Suppressor macrophage treated with lipopolysaccharide for 1 hour (primary cell): ENCODE results near the gene GNS.
"Not testable (repeated sequence)": the region's sequence is repeated elsewhere in the genome, so short reads cannot be mapped to it uniquely, and the experiment has no call there.

Experiments
- DNase-seq, 3 donors: peaks; one replicate each; pipeline ENCODE4 v3.0.0-alpha.2; 2020 to 2022

The GNS gene

DNA sequence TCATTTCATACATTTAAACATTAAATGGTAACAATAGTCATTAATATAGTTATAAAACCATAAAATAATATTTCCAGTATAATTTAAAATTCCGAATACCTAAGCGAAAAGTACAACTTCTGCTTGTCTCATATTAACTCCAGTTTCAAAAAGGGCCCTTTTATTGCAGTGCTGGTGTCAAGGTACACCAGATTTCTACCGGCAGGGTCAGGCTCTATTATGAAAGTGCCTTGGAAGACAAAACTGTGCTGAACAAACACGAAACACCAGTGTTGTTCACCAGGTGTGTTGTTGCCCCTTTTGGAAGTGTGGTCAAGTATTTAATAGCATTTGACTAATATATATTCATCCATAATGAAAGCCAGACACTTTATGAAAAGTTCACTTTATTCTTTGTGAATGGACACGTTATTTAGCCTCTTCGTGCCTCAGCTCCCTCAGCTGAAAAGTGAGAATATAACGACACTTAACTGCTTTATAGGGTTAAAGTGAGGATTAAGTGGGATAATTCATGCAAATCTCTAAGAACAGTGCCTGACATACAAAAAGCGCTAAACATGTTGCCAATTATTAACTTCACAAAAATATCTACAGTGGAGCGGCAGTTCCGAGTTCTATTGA lies 20.3 kb upstream of the GNS start:
- DNase-seq, result no peak

DNA sequence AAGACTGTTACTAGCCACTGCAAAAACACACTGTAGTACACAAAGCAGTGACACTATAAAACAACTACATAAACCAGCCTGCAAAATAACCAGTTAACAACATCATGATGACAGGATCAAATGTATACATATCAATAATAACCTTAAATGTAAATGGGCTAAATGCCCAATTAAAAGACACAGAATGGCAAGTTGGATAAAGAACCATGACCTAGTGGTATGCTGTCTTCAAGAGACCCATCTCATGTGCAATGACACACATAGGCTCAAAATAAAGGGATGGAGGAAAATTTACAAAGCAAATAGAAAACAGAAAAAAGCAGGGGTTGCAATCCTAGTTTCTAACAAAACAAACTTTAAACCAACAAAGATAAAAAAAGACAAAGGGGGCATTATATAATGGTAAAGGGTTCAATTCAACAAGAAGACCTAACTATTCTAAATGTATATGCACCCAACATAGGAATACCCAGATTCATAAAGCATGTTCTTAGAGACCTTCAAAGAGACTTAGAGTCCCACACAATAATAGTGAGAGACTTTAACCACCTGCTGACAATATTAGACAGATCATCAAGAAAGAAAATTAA lies 16.0 kb upstream of the GNS start:
- DNase-seq, result not testable (repeated sequence)

DNA sequence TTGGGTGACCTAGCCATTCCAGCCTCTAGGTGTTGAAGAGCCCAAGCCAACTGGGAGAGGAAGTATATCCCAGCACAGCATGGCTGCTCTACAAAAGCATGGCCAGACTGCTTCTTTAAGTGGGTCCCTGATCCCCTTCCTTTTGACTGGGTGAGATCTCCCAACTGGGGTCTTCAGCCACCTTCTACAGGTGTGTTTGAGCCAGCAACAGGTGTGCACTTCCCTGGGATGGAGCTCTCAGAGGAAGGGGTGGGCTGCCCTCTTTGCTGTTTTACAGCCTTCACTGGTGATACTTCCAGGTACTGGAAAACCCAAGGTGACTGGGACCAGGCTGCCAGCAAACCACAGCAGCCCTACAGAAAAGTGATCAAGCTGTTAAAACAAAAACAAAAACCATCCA lies 14.2 kb upstream of the GNS start:
- DNase-seq, result no peak

GRCh38 chr12:64767495-64767894 lies 8.3 kb upstream of the GNS start:
- no peak for DNase-seq

GRCh38 chr12:64760808-64761573 lies 1.8 kb upstream of the GNS start:
- peak in 2 of 3 donors; percentile 38 to 43 for DNase-seq

GRCh38 chr12:64757771-64758170 lies 1.4 kb downstream of the GNS start:
- peak; percentile 66 to 84 (median 76) for DNase-seq

GRCh38 chr12:64756376-64756775 lies 2.8 kb downstream of the GNS start:
- peak; percentile 63 to 92 (median 87) for DNase-seq

GRCh38 chr12:64753427-64753826 lies 5.8 kb downstream of the GNS start:
- DNase-seq, result no peak

GRCh38 chr12:64752833-64753238 lies 6.4 kb downstream of the GNS start:
- peak; percentile 51 to 63 (median 57) for DNase-seq

DNA sequence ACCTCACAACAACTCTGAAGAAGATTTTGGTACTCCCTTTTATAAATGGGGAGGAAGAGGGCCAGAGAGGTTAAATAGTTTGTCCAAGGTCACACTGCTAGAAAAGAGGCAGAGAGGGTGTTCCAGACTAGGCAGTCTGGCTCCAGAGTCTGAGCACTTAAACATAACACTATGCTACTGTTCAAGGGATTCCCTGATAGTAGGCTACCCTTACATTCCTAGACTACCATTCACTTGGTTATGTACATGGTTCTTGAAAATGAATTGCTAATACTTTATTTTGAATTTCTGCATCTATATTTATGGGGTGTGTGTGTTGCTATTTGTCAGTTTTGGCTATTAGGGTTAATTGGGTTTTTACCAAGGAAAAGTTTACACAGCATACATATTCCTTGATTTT lies 7.2 kb downstream of the GNS start:
- DNase-seq, result no peak

GRCh38 chr12:64749461-64750200 lies 9.6 kb downstream of the GNS start:
- DNase-seq, result peak; percentile 70 to 80 (median 78)

DNA sequence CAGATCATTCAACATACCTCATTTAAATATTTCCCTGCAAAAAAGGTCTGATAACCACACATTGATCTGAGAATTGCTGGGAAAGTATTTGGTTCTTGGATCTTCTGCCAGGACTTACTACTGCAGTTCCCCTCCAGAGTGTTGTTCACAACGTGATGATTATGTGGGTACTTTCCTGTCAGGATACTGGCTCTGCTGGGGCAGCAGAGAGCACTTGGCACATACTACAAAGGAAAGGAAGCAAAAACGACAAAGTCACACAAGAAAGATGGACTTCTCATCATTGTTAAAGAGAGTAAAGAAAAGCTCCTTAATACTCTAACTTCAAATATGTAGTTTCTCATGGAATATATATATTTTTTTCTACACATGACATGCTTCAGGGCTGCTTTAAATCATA lies 11.5 kb downstream of the GNS start:
- peak; percentile 74 to 88 (median 85) for DNase-seq

- DNase-seq, result peak; percentile 78 to 94 (median 92)
These were observed 12.5 kb downstream of the GNS start for GRCh38 chr12:64746663-64747062.

DNA sequence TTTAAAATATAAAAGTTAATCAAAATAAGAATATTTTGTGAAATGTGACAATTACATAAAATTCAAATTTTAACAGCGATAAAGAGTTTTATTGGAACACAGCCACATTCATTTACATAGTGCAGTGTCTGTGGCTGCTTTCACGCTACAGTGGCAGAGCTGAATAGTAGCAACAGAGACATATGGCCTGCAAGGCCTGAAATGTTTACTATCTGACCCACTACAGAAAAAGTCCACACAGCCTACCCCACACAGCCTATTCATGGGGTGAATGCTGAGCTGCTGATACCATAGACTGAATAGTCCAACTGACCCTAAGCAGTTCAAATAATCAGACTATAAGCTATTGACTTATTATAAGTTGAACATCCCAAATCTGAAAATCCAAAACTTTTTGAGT lies 13.2 kb downstream of the GNS start:
- no peak for DNase-seq

DNA sequence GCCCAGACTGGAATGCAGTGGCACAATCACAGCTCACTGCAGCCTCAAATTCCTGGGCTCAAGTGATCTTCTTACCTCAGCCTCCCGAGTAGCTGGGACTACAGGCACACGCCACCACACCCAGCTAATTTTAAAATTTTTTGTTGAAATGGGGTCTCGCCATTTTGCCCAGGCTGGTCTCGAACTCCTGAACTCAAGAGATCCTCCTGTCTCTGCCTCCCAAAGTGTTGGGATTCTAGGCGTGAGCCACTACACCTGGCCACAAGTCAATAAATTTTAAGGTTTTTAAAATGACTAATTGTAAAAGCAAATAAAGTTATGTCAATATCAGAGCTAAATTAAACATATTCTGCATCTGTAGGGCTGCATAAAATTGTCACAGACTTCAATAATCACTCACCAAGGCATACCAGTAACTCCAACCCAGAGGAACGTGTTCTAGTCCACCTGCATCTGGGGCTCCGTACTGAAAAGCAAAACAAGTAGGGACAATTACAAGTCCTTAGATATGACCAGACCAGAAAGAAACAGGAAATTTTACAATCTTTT lies 13.9 kb downstream of the GNS start:
- DNase-seq, result no peak

DNA sequence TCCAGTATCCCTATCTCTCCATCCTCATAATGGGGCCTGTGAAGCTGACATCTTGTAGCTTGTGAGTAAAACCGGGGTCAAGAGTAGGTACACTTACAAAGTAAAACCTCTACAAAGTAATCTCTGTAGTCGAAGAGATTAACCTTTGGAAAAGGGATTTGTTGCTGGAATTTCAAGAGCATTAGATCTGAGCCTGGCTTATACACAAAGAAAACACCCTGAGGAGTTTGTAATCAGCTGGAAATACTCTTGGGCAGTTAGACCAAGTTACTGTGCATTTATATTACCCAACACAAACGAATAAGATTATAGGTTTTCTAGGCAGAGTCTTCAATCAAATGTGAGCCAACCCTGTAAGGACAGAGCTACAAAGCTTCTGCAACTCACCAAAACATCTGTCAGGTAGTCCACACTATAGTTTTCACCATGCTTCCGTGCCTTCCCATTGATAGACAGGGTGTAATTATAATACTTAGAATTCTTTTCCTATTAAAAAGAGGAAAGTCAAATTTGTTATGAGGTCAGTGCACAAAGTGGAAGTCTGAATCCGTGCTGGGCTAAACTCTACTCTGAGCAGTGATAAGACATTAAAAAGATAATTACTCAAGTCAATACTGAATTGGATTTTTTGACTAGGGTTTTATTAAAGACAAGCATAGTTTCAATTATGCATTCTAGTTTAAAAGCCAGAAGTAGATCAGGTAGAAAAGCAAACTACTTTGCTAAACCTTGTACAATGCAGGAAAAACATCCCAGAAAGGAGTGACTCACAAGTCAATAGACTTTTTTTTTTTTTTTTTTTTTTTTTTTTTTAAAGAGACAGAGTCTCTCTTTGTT lies 14.6 kb downstream of the GNS start:
- DNase-seq, result peak in 2 of 3 donors; percentile 60 to 68

GRCh38 chr12:64743206-64743605 lies 16.0 kb downstream of the GNS start:
- DNase-seq, result peak in 2 of 3 donors; percentile 47

DNA sequence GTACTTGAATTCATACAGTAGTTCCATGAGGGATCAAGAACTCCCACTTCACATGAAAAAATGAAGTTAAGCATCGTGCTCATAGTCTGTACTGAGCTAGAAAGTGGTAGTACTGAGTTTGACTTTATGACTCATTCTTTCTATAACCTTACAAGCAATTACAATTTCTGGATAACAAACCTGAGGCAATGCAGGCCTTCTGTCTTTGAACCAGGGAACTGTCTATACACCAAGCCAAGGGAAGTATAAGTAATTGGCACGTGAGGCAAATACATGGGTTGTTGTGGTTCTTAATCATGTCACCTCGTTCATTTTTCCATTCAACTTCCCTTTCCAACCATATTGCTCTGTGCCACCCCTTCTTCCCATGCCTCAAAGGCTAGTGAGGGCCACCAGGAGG lies 16.8 kb downstream of the GNS start:
- peak in 2 of 3 donors; percentile 55 to 67 for DNase-seq

DNA sequence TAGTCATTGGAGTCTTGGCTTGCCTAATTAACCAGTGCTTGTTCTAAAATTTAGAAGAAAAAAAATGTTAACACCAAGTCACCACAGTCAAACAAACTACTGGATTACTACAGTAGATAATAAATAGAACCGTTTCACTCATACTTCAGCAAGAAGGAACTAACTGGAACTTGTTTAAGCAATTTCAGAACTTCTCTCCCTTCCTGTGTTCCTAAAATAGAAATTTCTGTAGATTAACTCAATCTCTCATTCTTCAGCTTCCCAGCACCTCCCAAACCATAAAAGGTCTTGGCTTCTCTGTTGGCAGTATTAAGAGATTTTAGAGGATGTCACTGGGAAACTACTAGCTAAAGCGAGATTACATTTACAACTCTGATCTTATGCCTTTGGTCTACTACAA lies 18.6 kb downstream of the GNS start:
- DNase-seq, result peak in 2 of 3 donors; percentile 57 to 73

- DNase-seq, result peak in 2 of 3 donors; percentile 48 to 54
These were observed 19.4 kb downstream of the GNS start for GRCh38 chr12:64739778-64740177.

DNA sequence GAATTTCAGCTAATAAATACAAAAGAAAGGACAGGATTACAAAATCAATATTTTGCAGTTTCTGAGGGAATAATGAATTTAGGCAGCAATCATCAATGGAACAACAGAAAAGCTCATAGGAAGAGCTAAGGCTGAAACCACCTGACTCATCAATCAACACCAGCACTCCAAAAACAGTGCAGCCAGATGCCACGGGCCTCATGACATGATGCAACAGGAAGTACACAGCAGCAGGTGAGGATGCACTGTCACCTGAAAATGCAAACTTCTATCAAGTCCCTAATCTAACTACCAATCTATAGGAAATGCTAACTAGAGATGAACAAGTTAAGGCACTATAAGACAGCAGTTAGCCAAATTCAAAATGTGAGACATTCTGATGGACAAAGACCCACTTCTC lies 21.7 kb downstream of the GNS start:
- no peak for DNase-seq

- DNase-seq, result no peak
These were observed 22.4 kb downstream of the GNS start for GRCh38 chr12:64736771-64737170.
